ENCODE data around the gene STAT3. TPM values are rescaled to one million over a fixed set of nuclear protein-coding genes. Genes with fewer than 3 reads are reported as not detected.

The STAT3 gene
- total RNA-seq, 1 experiment from 2014 or later: 61.0 TPM

DNA sequence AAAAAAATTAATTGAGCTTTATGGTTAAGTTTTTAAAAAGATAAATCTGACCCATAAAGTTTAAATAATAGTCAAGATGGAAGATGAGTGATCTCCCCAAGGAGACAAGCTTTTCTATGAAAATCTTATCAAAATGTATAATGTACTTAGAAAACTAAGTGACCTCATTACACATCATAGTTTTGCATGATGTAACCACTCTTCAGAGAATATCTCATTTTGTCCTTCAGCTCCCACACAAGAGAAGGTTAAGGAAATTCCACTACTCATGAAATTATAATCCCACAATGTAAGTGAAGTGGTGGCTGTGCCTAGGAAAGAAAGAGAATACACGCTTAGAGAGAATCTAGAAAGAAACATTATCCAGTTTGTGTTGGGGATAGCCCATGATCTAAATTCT lies 14.3 kb downstream of the STAT3 start:
- Histone ChIP-seq H3K9me3 (ENCODE audit: control insufficient read depth in 1 of 2, insufficient read depth in 1 of 2, low read depth in 1 of 2, low read length in 2 of 2) (no peaks in the 10 kb centered on the region), H4K20me1 (ENCODE audit: insufficient read depth) (0 out of 2 replicates have a peak, but pooled peaks cover 3% of the 10 kb centered on the region), H3K27ac (ENCODE audit: low read depth, low read length) (no peak overlapping the region), H3K9me2 (ENCODE audit: insufficient read depth) (no peaks in the 10 kb centered on the region), H3K27me3 (ENCODE audit: insufficient read depth, low read length) (no peaks in the 10 kb centered on the region), H3K4me1 (ENCODE audit: control insufficient read depth in 1 of 2, insufficient read depth in 2 of 2, low read length in 2 of 2) (no peaks in the 10 kb centered on the region), H3K36me3 (ENCODE audit: control insufficient read depth in 1 of 2, insufficient read depth in 2 of 2, low read length in 2 of 2) (0 out of 4 replicates have a peak, but pooled peaks cover 0 to 6% of the 10 kb centered on the region in 2 experiments), H3K4me2 (ENCODE audit: low read length) (no peak overlapping the region), H3K4me3 (replicated peaks in 1 of 2; ENCODE audit: low read depth in 1 of 2, low read length in 2 of 2) (no peak overlapping the region), H2AFZ (ENCODE audit: low read depth, low read length, poor library complexity, severe bottlenecking) (no peak overlapping the region), H3K79me2 (ENCODE audit: insufficient read depth, low read length) (peaks cover 34% of the 10 kb centered on the region), H3K9ac (ENCODE audit: low read length) (no peak overlapping the region)
- no TSS peak for BruUV-seq (replicated peaks)
- ATAC-seq: no peak
- ChIA-PET RAD21 (ENCODE audit: low non-redundant PET in 1 of 2, low total read pairs in 2 of 2, uncharacterized antibody in 2 of 2, unreplicated experiment in 2 of 2) (no interaction called here), POLR2A (no interaction called here), CTCF (interaction anchor here (0.6 kb wide), 1 partner anchor 276 kb away, joined by 3 read pairs; no protein-coding TSS in a partner anchor)
- intact Hi-C loops (cut with micrococcal nuclease): no loop called here
- DNase-seq (ENCODE audit: low read depth, low spot score): no peak
- TF ChIP-seq EZH2phosphoT487 (IDR thresholded peaks at IDR 0.05; ENCODE audit: borderline replicate concordance) (no peak), CEBPB (IDR thresholded peaks at IDR 0.05; ENCODE audit: low read depth) (no peak), ZNF274 (IDR thresholded peaks at IDR 0.05; ENCODE audit: low read depth, low read length) (no peak), POLR2A (IDR thresholded peaks at IDR 0.05; ENCODE audit: borderline replicate concordance, extremely low read depth, insufficient read depth, insufficient read length) (no peak), EZH2 (IDR thresholded peaks at IDR 0.05) (no peak), POLR2AphosphoS5 (IDR thresholded peaks at IDR 0.05; ENCODE audit: low read depth, low read length) (no peak)
- TF ChIP-seq, protein P1, sequence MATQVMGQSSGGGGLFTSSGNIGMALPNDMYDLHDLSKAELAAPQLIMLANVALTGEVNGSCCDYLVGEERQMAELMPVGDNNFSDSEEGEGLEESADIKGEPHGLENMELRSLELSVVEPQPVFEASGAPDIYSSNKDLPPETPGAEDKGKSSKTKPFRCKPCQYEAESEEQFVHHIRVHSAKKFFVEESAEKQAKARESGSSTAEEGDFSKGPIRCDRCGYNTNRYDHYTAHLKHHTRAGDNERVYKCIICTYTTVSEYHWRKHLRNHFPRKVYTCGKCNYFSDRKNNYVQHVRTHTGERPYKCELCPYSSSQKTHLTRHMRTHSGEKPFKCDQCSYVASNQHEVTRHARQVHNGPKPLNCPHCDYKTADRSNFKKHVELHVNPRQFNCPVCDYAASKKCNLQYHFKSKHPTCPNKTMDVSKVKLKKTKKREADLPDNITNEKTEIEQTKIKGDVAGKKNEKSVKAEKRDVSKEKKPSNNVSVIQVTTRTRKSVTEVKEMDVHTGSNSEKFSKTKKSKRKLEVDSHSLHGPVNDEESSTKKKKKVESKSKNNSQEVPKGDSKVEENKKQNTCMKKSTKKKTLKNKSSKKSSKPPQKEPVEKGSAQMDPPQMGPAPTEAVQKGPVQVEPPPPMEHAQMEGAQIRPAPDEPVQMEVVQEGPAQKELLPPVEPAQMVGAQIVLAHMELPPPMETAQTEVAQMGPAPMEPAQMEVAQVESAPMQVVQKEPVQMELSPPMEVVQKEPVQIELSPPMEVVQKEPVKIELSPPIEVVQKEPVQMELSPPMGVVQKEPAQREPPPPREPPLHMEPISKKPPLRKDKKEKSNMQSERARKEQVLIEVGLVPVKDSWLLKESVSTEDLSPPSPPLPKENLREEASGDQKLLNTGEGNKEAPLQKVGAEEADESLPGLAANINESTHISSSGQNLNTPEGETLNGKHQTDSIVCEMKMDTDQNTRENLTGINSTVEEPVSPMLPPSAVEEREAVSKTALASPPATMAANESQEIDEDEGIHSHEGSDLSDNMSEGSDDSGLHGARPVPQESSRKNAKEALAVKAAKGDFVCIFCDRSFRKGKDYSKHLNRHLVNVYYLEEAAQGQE (IDR thresholded peaks at IDR 0.05; ENCODE audit: low read depth): no peak
- TF ChIP-seq, protein P2, sequence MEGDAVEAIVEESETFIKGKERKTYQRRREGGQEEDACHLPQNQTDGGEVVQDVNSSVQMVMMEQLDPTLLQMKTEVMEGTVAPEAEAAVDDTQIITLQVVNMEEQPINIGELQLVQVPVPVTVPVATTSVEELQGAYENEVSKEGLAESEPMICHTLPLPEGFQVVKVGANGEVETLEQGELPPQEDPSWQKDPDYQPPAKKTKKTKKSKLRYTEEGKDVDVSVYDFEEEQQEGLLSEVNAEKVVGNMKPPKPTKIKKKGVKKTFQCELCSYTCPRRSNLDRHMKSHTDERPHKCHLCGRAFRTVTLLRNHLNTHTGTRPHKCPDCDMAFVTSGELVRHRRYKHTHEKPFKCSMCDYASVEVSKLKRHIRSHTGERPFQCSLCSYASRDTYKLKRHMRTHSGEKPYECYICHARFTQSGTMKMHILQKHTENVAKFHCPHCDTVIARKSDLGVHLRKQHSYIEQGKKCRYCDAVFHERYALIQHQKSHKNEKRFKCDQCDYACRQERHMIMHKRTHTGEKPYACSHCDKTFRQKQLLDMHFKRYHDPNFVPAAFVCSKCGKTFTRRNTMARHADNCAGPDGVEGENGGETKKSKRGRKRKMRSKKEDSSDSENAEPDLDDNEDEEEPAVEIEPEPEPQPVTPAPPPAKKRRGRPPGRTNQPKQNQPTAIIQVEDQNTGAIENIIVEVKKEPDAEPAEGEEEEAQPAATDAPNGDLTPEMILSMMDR (IDR thresholded peaks at IDR 0.05 in 2 of 3, conservative IDR thresholded peaks at IDR 0.05 in 1 of 3; ENCODE audit: borderline replicate concordance in 1 of 3, insufficient read depth in 1 of 3, low read depth in 2 of 3, low read length in 2 of 3): no peak
- TF ChIP-seq, protein P3, sequence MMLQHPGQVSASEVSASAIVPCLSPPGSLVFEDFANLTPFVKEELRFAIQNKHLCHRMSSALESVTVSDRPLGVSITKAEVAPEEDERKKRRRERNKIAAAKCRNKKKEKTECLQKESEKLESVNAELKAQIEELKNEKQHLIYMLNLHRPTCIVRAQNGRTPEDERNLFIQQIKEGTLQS (IDR thresholded peaks at IDR 0.05): no peak
- TF ChIP-seq, protein P4, sequence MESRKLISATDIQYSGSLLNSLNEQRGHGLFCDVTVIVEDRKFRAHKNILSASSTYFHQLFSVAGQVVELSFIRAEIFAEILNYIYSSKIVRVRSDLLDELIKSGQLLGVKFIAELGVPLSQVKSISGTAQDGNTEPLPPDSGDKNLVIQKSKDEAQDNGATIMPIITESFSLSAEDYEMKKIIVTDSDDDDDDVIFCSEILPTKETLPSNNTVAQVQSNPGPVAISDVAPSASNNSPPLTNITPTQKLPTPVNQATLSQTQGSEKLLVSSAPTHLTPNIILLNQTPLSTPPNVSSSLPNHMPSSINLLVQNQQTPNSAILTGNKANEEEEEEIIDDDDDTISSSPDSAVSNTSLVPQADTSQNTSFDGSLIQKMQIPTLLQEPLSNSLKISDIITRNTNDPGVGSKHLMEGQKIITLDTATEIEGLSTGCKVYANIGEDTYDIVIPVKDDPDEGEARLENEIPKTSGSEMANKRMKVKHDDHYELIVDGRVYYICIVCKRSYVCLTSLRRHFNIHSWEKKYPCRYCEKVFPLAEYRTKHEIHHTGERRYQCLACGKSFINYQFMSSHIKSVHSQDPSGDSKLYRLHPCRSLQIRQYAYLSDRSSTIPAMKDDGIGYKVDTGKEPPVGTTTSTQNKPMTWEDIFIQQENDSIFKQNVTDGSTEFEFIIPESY (IDR thresholded peaks at IDR 0.05; ENCODE audit: extremely low read depth, insufficient replicate concordance, low read length): no peak
